SH-SY5Y (cell line): ENCODE results near the gene CTAGE9.
"Not testable (repeated sequence)": the region's sequence is repeated elsewhere in the genome, so short reads cannot be mapped to it uniquely, and the experiment has no call there.

Experiments
- GATA2 ChIP-seq: IDR thresholded peaks from 2 replicates; pipeline ENCODE4 v1.6.1; 2011; ENCODE audit warnings: mild to moderate bottlenecking, low read depth, low read length
- GATA3 ChIP-seq: IDR thresholded peaks from 2 replicates; pipeline ENCODE4 v1.6.1; 2011; ENCODE audit warnings: low read depth, mild to moderate bottlenecking, low read length, moderate library complexity

The CTAGE9 gene

GRCh38 chr6:131710917-131711316, at the start of gene CTAGE9:
Gene CTAGE9 (minus strand): TSS chr6:131711017. CDS start chr6:131711017, 0 bp downstream.
- TF ChIP-seq GATA3, GATA2: not testable (repeated sequence)

GRCh38 chr6:131758920-131759319, 48.1 kb upstream of the CTAGE9 start:
- no peak for TF ChIP-seq GATA3
- TF ChIP-seq GATA2 = no peak

GRCh38 chr6:131756039-131756438, 45.2 kb upstream of the CTAGE9 start:
- no peak for TF ChIP-seq GATA2
- TF ChIP-seq GATA3 = no peak

GRCh38 chr6:131755597-131755996, 44.8 kb upstream of the CTAGE9 start:
- TF ChIP-seq GATA2 (no peak), GATA3 (no peak)

GRCh38 chr6:131754715-131755567, 44.1 kb upstream of the CTAGE9 start:
- TF ChIP-seq GATA3 = no peak
- TF ChIP-seq GATA2 = no peak

- TF ChIP-seq GATA2 (no peak), GATA3 (no peak)
Measured at GRCh38 chr6:131754088-131754487, 43.3 kb upstream of the CTAGE9 start.

- TF ChIP-seq GATA3 (no peak), GATA2 (no peak)
Measured at GRCh38 chr6:131749023-131749422, 38.2 kb upstream of the CTAGE9 start.

- TF ChIP-seq GATA2 = no peak
- TF ChIP-seq GATA3 = no peak
Measured at GRCh38 chr6:131747821-131748353, 37.1 kb upstream of the CTAGE9 start.

GRCh38 chr6:131745476-131745875, 34.7 kb upstream of the CTAGE9 start:
- no peak for TF ChIP-seq GATA2
- no peak for TF ChIP-seq GATA3

GRCh38 chr6:131744432-131745287, 33.8 kb upstream of the CTAGE9 start:
- TF ChIP-seq GATA2 (no peak), GATA3 (no peak)

- TF ChIP-seq GATA3 (no peak), GATA2 (no peak)
Measured at GRCh38 chr6:131741688-131742393, 31.0 kb upstream of the CTAGE9 start.

- TF ChIP-seq GATA3 (no peak), GATA2 (no peak)
Measured at GRCh38 chr6:131740161-131740560, 29.3 kb upstream of the CTAGE9 start.

GRCh38 chr6:131739136-131739535, 28.3 kb upstream of the CTAGE9 start:
- no peak for TF ChIP-seq GATA2
- no peak for TF ChIP-seq GATA3

GRCh38 chr6:131736811-131737210, 26.0 kb upstream of the CTAGE9 start:
- TF ChIP-seq GATA3 (no peak), GATA2 (no peak)
